CD14-positive monocyte (primary cell): Measurements from ENCODE around the gene SIGMAR1. TPM values are rescaled to one million over a fixed set of nuclear protein-coding genes. Genes with fewer than 3 reads are reported as not detected.
A peak's percentile ranks its signal among the peaks of the same experiment; 100 is the strongest.

Experiments used
- DNase-seq, 3 donors: peaks; one replicate each; pipeline ENCODE4 v3.0.0-alpha.2; 2011 to 2022
- H2AFZ ChIP-seq: 2 replicates; pipeline ENCODE4 v1.6.0; 2012; ENCODE audit warnings: mild to moderate bottlenecking, low read depth, low read length, inconsistent platforms; ENCODE audit not compliant: insufficient read depth, poor library complexity, severe bottlenecking
- H3K27ac ChIP-seq, 2 donors: 1 replicate in 1 of 2; 2 replicates in 1 of 2; pipeline ENCODE4 v1.5.1; 2012 to 2013; ENCODE audit warnings: low read length in 2 of 2, control low read depth in 1 of 2, inconsistent platforms in 1 of 2, low read depth in 1 of 2, mild to moderate bottlenecking in 1 of 2
- H3K27me3 ChIP-seq, 2 donors: one replicate each; pipeline versions ENCODE4 v1.6.0 to v1.6.1; 2011 to 2013; ENCODE audit warnings: low read length in 2 of 2; ENCODE audit not compliant: control insufficient read depth in 2 of 2, insufficient read depth in 2 of 2
- H3K36me3 ChIP-seq, 2 donors: replicated peaks in 1 of 2; 1 replicate in 1 of 2; 2 replicates in 1 of 2; pipeline versions ENCODE4 v1.5.1 to v1.6.1; 2012 to 2013; ENCODE audit warnings: low read length in 2 of 2, control low read depth in 1 of 2, inconsistent platforms in 1 of 2, mild to moderate bottlenecking in 1 of 2; ENCODE audit not compliant: insufficient read depth in 2 of 2, control insufficient read depth in 1 of 2
- H3K4me1 ChIP-seq, 2 donors: 1 replicate in 1 of 2; 2 replicates in 1 of 2; pipeline versions ENCODE4 v1.5.1 to v1.6.1; 2012 to 2013; ENCODE audit warnings: low read length in 2 of 2, control low read depth in 1 of 2, inconsistent platforms in 1 of 2, mild to moderate bottlenecking in 1 of 2, moderate library complexity in 1 of 2; ENCODE audit not compliant: insufficient read depth in 2 of 2, control insufficient read depth in 1 of 2
- H3K4me2 ChIP-seq: replicated peaks from 2 replicates; pipeline ENCODE3; 2012; ENCODE audit warnings: low read length, moderate library complexity, mild to moderate bottlenecking; ENCODE audit not compliant: poor library complexity, severe bottlenecking; ENCODE audit errors: extremely low read depth
- H3K4me3 ChIP-seq, 3 experiments: fragments of 200-600 bp in 1 of 3; sonication (generic) in 1 of 3; replicated peaks in 1 of 3; 1 replicate in 2 of 3; 2 replicates in 1 of 3; pipeline ENCODE4 v1.5.1; 2011 to 2013; ENCODE audit warnings: low read length in 3 of 3, mild to moderate bottlenecking in 3 of 3, control low read depth in 2 of 3, low read depth in 2 of 3, inconsistent platforms in 1 of 3, moderate library complexity in 1 of 3
- H3K79me2 ChIP-seq: 2 replicates; pipeline ENCODE4 v1.6.0; 2012; ENCODE audit warnings: mild to moderate bottlenecking, control low read depth, inconsistent platforms, low read length, moderate library complexity; ENCODE audit not compliant: insufficient read depth
- H3K9ac ChIP-seq: 2 replicates; pipeline ENCODE4 v1.6.0; 2017; ENCODE audit warnings: low read length, mild to moderate bottlenecking; ENCODE audit not compliant: insufficient read depth, poor library complexity, severe bottlenecking
- H3K9me3 ChIP-seq, 2 donors: replicated peaks in 1 of 2; 1 replicate in 1 of 2; 2 replicates in 1 of 2; pipeline versions ENCODE4 v1.5.1 to v1.6.1; 2012 to 2013; ENCODE audit warnings: low read length in 2 of 2, control low read depth in 1 of 2; ENCODE audit not compliant: control insufficient read depth in 1 of 2, insufficient read depth in 1 of 2
- H4K20me1 ChIP-seq: 2 replicates; pipeline ENCODE4 v1.6.0; 2012; ENCODE audit warnings: mild to moderate bottlenecking, low read length, control low read depth, moderate library complexity; ENCODE audit not compliant: insufficient read depth
- H3K27ac Mint-ChIP-seq, 7 donors: one replicate each; pipeline ENCODE4 v1.8.0; 2020; ENCODE audit warnings: mild to moderate bottlenecking in 7 of 7, mixed read lengths in 7 of 7, moderate library complexity in 6 of 7, inconsistent platforms in 2 of 7
- H3K27me3 Mint-ChIP-seq, 3 donors: one replicate each; pipeline ENCODE4 v1.8.0; 2021 to 2022; ENCODE audit warnings: low read depth in 3 of 3, mild to moderate bottlenecking in 3 of 3, mixed read lengths in 3 of 3, moderate library complexity in 3 of 3, inconsistent platforms in 1 of 3
- H3K36me3 Mint-ChIP-seq, 2 donors: one replicate each; pipeline ENCODE4 v1.8.0; 2020; ENCODE audit warnings: mixed read lengths in 2 of 2, inconsistent platforms in 1 of 2, mild to moderate bottlenecking in 1 of 2
- H3K4me1 Mint-ChIP-seq: one replicate; pipeline ENCODE4 v1.8.0; 2020; ENCODE audit warnings: mild to moderate bottlenecking, mixed read lengths
- H3K4me3 Mint-ChIP-seq, 2 donors: one replicate each; pipeline ENCODE4 v1.8.0; 2020; ENCODE audit warnings: mild to moderate bottlenecking in 2 of 2, mixed read lengths in 2 of 2, moderate library complexity in 1 of 2
- H3K9me3 Mint-ChIP-seq, 7 donors: one replicate each; pipeline ENCODE4 v1.8.0; 2020 to 2022; ENCODE audit warnings: mixed read lengths in 7 of 7, mild to moderate bottlenecking in 6 of 7, moderate library complexity in 6 of 7, inconsistent platforms in 2 of 7
- WGBS: methylation state at CpG from one replicate; pipeline ENCODE4 v1.1.5; 2013; ENCODE audit warnings: missing lambda C conversion rate; ENCODE audit not compliant: insufficient coverage; 5-methylcytosine and 5-hydroxymethylcytosine counted together
- intact Hi-C, 2 donors: fragments of 100-400 bp; cut with micrococcal nuclease; formaldehyde crosslinking; loops; one replicate each; pipeline versions ENCODE4 v1.15.0 to v1.15.1; 2023
- polyA plus RNA-seq, 3 donors: library from polyadenylated mRNA; depleted of rRNA in 1 of 3; unstranded in 2 of 3; stranded (reverse) in 1 of 3; fragments of 300-500 nt in 2 of 3; fragments of >200 nt in 1 of 3; fragmentation: Illumina TruSeq in 2 of 3; gene quantifications; 1 replicate in 2 of 3; 2 replicates in 1 of 3; pipeline ENCODE4 v1.2.3, GENCODE V29; 2012 to 2021
- TF ChIP-seq, protein P1 (sequence below): fragments of 200-600 bp; IDR thresholded peaks from one replicate; pipeline ENCODE4 v1.8.0; 2022; ENCODE audit warnings: antibody characterized with exemption, mild to moderate bottlenecking

The SIGMAR1 gene
- polyA plus RNA-seq, 3 donors, result 26.6 to 59.6 (median 49.5) TPM

DNA sequence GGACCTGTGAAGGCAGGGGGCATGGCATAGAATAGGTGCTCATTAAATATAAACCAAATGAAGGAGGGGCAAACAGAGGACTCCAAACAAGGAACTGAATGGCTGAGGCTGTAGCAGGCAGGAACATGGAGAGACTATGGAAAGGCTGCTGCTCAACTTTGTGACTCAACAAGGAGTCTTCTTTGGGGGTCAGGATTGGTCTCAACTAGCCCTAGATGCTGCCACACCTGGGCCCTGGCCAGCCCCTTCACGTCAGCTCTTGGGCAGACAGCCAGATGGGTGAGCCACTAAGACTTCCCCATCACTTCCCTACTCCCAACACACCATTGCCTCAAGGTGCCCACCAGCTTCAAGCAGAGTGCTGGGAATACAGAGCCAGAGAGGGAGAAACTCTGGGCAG is 36.7 kb downstream of the SIGMAR1 start:
- intact Hi-C loops, result loop anchor here (5.0 kb wide), 2 partner anchors 36 to 164 kb away; partner anchors contain the start of gene SIGMAR1 (in 1 of the 2)
- Histone ChIP-seq H2AFZ (no peak overlapping the region), H3K4me1 (no peaks in the 10 kb centered on the region), H3K27ac (no peak overlapping the region), H3K79me2 (no peaks in the 10 kb centered on the region), H3K9me3 (no peaks in the 10 kb centered on the region), H4K20me1 (no peaks in the 10 kb centered on the region), H3K4me2 (no peak overlapping the region), H3K27me3 (peaks cover under 1 to 4% of the 10 kb centered on the region in 2 donors), H3K36me3 (no peaks in the 10 kb centered on the region), H3K9ac (no peak overlapping the region), H3K4me3 (no peak overlapping the region)
- H3K9me3 Mint-ChIP-seq, result peaks cover 0 to 3% (median 0%) of the 10 kb centered on the region in 7 donors
- no peak overlapping the region for H3K27ac Mint-ChIP-seq
- no peaks in the 10 kb centered on the region for H3K4me1 Mint-ChIP-seq
- H3K27me3 Mint-ChIP-seq, result peaks cover 16 to 26% (median 19%) of the 10 kb centered on the region in 3 donors
- H3K4me3 Mint-ChIP-seq, result no peak overlapping the region
- H3K36me3 Mint-ChIP-seq, result no peaks in the 10 kb centered on the region
- WGBS, result 0% methylated on average over 1 of the region's 1 CpG
- TF ChIP-seq, protein P1, sequence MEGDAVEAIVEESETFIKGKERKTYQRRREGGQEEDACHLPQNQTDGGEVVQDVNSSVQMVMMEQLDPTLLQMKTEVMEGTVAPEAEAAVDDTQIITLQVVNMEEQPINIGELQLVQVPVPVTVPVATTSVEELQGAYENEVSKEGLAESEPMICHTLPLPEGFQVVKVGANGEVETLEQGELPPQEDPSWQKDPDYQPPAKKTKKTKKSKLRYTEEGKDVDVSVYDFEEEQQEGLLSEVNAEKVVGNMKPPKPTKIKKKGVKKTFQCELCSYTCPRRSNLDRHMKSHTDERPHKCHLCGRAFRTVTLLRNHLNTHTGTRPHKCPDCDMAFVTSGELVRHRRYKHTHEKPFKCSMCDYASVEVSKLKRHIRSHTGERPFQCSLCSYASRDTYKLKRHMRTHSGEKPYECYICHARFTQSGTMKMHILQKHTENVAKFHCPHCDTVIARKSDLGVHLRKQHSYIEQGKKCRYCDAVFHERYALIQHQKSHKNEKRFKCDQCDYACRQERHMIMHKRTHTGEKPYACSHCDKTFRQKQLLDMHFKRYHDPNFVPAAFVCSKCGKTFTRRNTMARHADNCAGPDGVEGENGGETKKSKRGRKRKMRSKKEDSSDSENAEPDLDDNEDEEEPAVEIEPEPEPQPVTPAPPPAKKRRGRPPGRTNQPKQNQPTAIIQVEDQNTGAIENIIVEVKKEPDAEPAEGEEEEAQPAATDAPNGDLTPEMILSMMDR, result no peak
- no peak for DNase-seq

GRCh38 chr9:34599546-34599945 is 38.0 kb downstream of the SIGMAR1 start:
- Histone ChIP-seq H3K4me3 (no peak overlapping the region), H3K4me1 (no peaks in the 10 kb centered on the region), H3K27ac (no peak overlapping the region), H3K9me3 (no peaks in the 10 kb centered on the region), H3K9ac (no peak overlapping the region), H2AFZ (no peak overlapping the region), H3K79me2 (no peaks in the 10 kb centered on the region), H3K27me3 (peaks cover 0 to 4% of the 10 kb centered on the region in 2 donors), H3K4me2 (no peak overlapping the region), H4K20me1 (no peaks in the 10 kb centered on the region), H3K36me3 (no peaks in the 10 kb centered on the region)
- no peaks in the 10 kb centered on the region for H3K36me3 Mint-ChIP-seq
- peaks cover 0 to 5% (median 0%) of the 10 kb centered on the region in 7 donors for H3K9me3 Mint-ChIP-seq
- H3K27me3 Mint-ChIP-seq, result peaks cover 12 to 23% (median 21%) of the 10 kb centered on the region in 3 donors
- H3K4me3 Mint-ChIP-seq, result no peak overlapping the region
- TF ChIP-seq, protein P1, result no peak
- no peak for DNase-seq
- no CpG with 5 or more reads among the region's 1 CpG for WGBS
- intact Hi-C loops, result loop anchor here in 1 of 2 donors (10.0 kb wide), 1 partner anchor 155 kb away; no protein-coding TSS in a partner anchor
- no peaks in the 10 kb centered on the region for H3K4me1 Mint-ChIP-seq
- H3K27ac Mint-ChIP-seq, result peak overlapping the region in 1 of 7 donors; percentile 16
